PC-9 (cell line): ENCODE measurements around the gene PDHX.

Source experiments
- EZH2 ChIP-seq: fragments of 200-600 bp; sonication (generic); IDR thresholded peaks from 2 replicates; pipeline ENCODE4 v1.8.0; 2017; ENCODE audit warnings: antibody characterized with exemption, low read depth
- TF ChIP-seq, protein P1 (sequence below): fragments of 200-600 bp; sonication (generic); conservative IDR thresholded peaks from 2 replicates; pipeline ENCODE4 v1.6.1; 2017; ENCODE audit warnings: mixed run types, antibody characterized with exemption, mild to moderate bottlenecking, moderate library complexity

GRCh38 chr11:34984514-34984913 lies 68.1 kb downstream of the PDHX start:
- no peak for TF ChIP-seq EZH2
- TF ChIP-seq, protein P1, sequence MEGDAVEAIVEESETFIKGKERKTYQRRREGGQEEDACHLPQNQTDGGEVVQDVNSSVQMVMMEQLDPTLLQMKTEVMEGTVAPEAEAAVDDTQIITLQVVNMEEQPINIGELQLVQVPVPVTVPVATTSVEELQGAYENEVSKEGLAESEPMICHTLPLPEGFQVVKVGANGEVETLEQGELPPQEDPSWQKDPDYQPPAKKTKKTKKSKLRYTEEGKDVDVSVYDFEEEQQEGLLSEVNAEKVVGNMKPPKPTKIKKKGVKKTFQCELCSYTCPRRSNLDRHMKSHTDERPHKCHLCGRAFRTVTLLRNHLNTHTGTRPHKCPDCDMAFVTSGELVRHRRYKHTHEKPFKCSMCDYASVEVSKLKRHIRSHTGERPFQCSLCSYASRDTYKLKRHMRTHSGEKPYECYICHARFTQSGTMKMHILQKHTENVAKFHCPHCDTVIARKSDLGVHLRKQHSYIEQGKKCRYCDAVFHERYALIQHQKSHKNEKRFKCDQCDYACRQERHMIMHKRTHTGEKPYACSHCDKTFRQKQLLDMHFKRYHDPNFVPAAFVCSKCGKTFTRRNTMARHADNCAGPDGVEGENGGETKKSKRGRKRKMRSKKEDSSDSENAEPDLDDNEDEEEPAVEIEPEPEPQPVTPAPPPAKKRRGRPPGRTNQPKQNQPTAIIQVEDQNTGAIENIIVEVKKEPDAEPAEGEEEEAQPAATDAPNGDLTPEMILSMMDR = no peak
